NCI-H524 treated with DMSO at 0.1 percent for 48 hours (cell line): Measurements from ENCODE around the gene PRKAB2.
"Not testable (repeated sequence)": the region's sequence is repeated elsewhere in the genome, so short reads cannot be mapped to it uniquely, and the experiment has no call there.

Experiments
- DNase-seq: peaks from one replicate; lab custom pipeline; 2025; lab: John Stamatoyannopoulos, UW

PRKAB2 gene

GRCh38 chr1:147172168-147173016, at the start of gene PRKAB2:
TSS of gene PRKAB2 (minus strand) at chr1:147172470. CDS start at chr1:147172144, 326 bp downstream.
- peak; percentile 71 for DNase-seq

- no peak for DNase-seq
Observed at GRCh38 chr1:147218606-147219005, 46.3 kb upstream of the PRKAB2 start.

GRCh38 chr1:147217141-147217540, 44.9 kb upstream of the PRKAB2 start:
- no peak for DNase-seq

- no peak for DNase-seq
Observed at GRCh38 chr1:147216124-147216523, 43.9 kb upstream of the PRKAB2 start.

- DNase-seq: no peak
Observed at GRCh38 chr1:147215540-147215916, 43.3 kb upstream of the PRKAB2 start.

- no peak for DNase-seq
Observed at GRCh38 chr1:147214842-147215539, 42.7 kb upstream of the PRKAB2 start.

GRCh38 chr1:147214325-147214724, 42.1 kb upstream of the PRKAB2 start:
- DNase-seq: no peak

GRCh38 chr1:147213271-147213670, 41.0 kb upstream of the PRKAB2 start:
- DNase-seq: no peak

- DNase-seq: no peak
Observed at GRCh38 chr1:147211577-147211976, 39.3 kb upstream of the PRKAB2 start.

GRCh38 chr1:147210987-147211386, 38.7 kb upstream of the PRKAB2 start:
- no peak for DNase-seq

GRCh38 chr1:147209825-147210821, 37.9 kb upstream of the PRKAB2 start:
- no peak for DNase-seq

GRCh38 chr1:147208619-147209018, 36.3 kb upstream of the PRKAB2 start:
- no peak for DNase-seq

- no peak for DNase-seq
Observed at GRCh38 chr1:147207192-147207591, 34.9 kb upstream of the PRKAB2 start.

- DNase-seq: no peak
Observed at GRCh38 chr1:147204080-147204479, 31.8 kb upstream of the PRKAB2 start.

GRCh38 chr1:147202576-147202975, 30.3 kb upstream of the PRKAB2 start:
- no peak for DNase-seq

GRCh38 chr1:147201786-147202185, 29.5 kb upstream of the PRKAB2 start:
- DNase-seq: no peak

- DNase-seq: no peak
Observed at GRCh38 chr1:147201276-147201675, 29.0 kb upstream of the PRKAB2 start.

- DNase-seq: not testable (repeated sequence)
Observed at GRCh38 chr1:147197324-147197723, 25.1 kb upstream of the PRKAB2 start.

GRCh38 chr1:147189514-147189913, 17.2 kb upstream of the PRKAB2 start:
- no peak for DNase-seq

- no peak for DNase-seq
Observed at GRCh38 chr1:147185432-147185831, 13.2 kb upstream of the PRKAB2 start.

GRCh38 chr1:147177611-147178380, 5.5 kb upstream of the PRKAB2 start:
- DNase-seq: no peak
